Lower leg skin (tissue), 4 donors: ENCODE results near the gene EVA1A. TPM values are rescaled to one million over a fixed set of nuclear protein-coding genes. Genes with fewer than 3 reads are reported as not detected.

ENCODE experiments used
- DNase-seq, 2 donors: peaks; one replicate each; pipeline ENCODE4 v3.0.0-alpha.2; 2019; ENCODE audit warnings: low spot score in 2 of 2
- H3K4me3 ChIP-seq: fragments of 200-600 bp; sonication (generic); 2 replicates; pipeline ENCODE4 v1.5.1; 2017; ENCODE audit warnings: mild to moderate bottlenecking, low read depth; ENCODE audit not compliant: poor library complexity, severe bottlenecking
- CTCF ChIP-seq, 3 donors: fragments of 450-650 bp; IDR thresholded peaks; one replicate each; pipeline ENCODE4 v1.5.1; 2016; ENCODE audit warnings: antibody characterized with exemption in 3 of 3, mild to moderate bottlenecking in 3 of 3, moderate library complexity in 2 of 3
- POLR2A ChIP-seq, 2 donors: fragments of 450-650 bp; IDR thresholded peaks; one replicate each; pipeline ENCODE4 v1.6.1; 2016 to 2017; ENCODE audit warnings: antibody characterized with exemption in 2 of 2, mild to moderate bottlenecking in 1 of 2, moderate library complexity in 1 of 2
- WGBS, 2 donors: methylation state at CpG; one replicate each; pipeline ENCODE4 v1.1.5; 2018; 5-methylcytosine and 5-hydroxymethylcytosine counted together
- intact Hi-C: fragments of 100-400 bp; cut with DNase I; formaldehyde crosslinking; loops from one replicate; pipeline ENCODE4 v1.15.0; 2023; ENCODE audit warnings: low total_unique reads
- total RNA-seq, 4 donors: library from RNA; depleted of rRNA; stranded (reverse); fragments of >200 nt; gene quantifications; one replicate each; pipeline ENCODE4 v1.1.0, GENCODE V29; 2016

Gene EVA1A
- total RNA-seq, 4 donors from 2014 or later = 6.6 to 12.9 (median 9.1) TPM

GRCh38 chr2:75595541-75596395 is 35.0 kb upstream of the EVA1A start:
- DNase-seq = no peak
- whole genome bisulfite sequencing, 2 donors = 62 to 65% methylated on average over 1 of the region's 1 CpG
- no peak overlapping the region for H3K4me3 ChIP-seq
- intact Hi-C loops = no loop called here
- TF ChIP-seq POLR2A (IDR thresholded peaks at IDR 0.05) (no peak), CTCF (IDR thresholded peaks at IDR 0.05) (no peak)

- DNase-seq = no peak
- no peak overlapping the region for H3K4me3 ChIP-seq
- WGBS, 2 donors = 70 to 72% methylated on average over 3 of the region's 3 CpGs
- TF ChIP-seq CTCF (IDR thresholded peaks at IDR 0.05) (no peak), POLR2A (IDR thresholded peaks at IDR 0.05) (no peak)
- intact Hi-C loops = no loop called here
Observed at GRCh38 chr2:75594596-75594995, 33.9 kb upstream of the EVA1A start.

GRCh38 chr2:75592888-75593287 is 32.1 kb upstream of the EVA1A start:
- 61 to 69% methylated on average over 5 of the region's 5 CpGs for WGBS, 2 donors
- no peak for TF ChIP-seq POLR2A (IDR thresholded peaks at IDR 0.05)
- TF ChIP-seq CTCF (IDR thresholded peaks at IDR 0.05) = no peak
- no peak for DNase-seq
- intact Hi-C loops = no loop called here
- no peak overlapping the region for H3K4me3 ChIP-seq

- no peak overlapping the region for H3K4me3 ChIP-seq
- DNase-seq = no peak
- TF ChIP-seq POLR2A (IDR thresholded peaks at IDR 0.05) (no peak), CTCF (IDR thresholded peaks at IDR 0.05) (no peak)
- intact Hi-C loops = no loop called here
- 35 to 37% methylated on average over 4 of the region's 4 CpGs for WGBS, 2 donors
Observed at GRCh38 chr2:75592030-75592429, 31.3 kb upstream of the EVA1A start.

- intact Hi-C loops = no loop called here
- no peak overlapping the region for H3K4me3 ChIP-seq
- WGBS, 2 donors = 55 to 59% methylated on average over 4 of the region's 4 CpGs
- no peak for DNase-seq
- no peak for TF ChIP-seq POLR2A (IDR thresholded peaks at IDR 0.05)
- TF ChIP-seq CTCF (IDR thresholded peaks at IDR 0.05) = no peak
Observed at GRCh38 chr2:75589391-75590105, 28.8 kb upstream of the EVA1A start.
